Measurements from ENCODE around the gene PRR7. TPM values are rescaled to one million over a fixed set of nuclear protein-coding genes. Genes with fewer than 3 reads are reported as not detected.

The PRR7 gene
- total and polyA plus RNA-seq, 2 experiments from 2014 or later, result 7.6 to 9.7 TPM

- ATAC-seq, result no peak
- peaks cover 91% of the 10 kb centered on the region for H3K36me3 Mint-ChIP-seq (ENCODE audit: low read depth)
- H3K27ac ChIP-seq (ENCODE audit: low read depth), result no peak overlapping the region
- H3K9me2 ChIP-seq (ENCODE audit: insufficient read depth), result no peaks in the 10 kb centered on the region
- peaks cover 41% of the 10 kb centered on the region for H3K36me3 ChIP-seq (ENCODE audit: insufficient read depth)
- H3K4me1 Mint-ChIP-seq, result peaks cover 32% of the 10 kb centered on the region
- TF ChIP-seq ZNF114 (CRISPR knock-in tag; IDR thresholded peaks at IDR 0.05), result no peak
- TF ChIP-seq ZNF462 (CRISPR knock-in tag; IDR thresholded peaks at IDR 0.05), result no peak
- TF ChIP-seq STAT1 (IDR thresholded peaks at IDR 0.05; ENCODE audit: unreplicated experiment), result no peak
- H3F3A ChIP-seq (replicated peaks; ENCODE audit: low read depth), result peaks cover 39% of the 10 kb centered on the region
- H3K4me3 ChIP-seq, result no peak overlapping the region
- peaks cover 24% of the 10 kb centered on the region for H3K27me3 Mint-ChIP-seq (ENCODE audit: insufficient read depth, low read depth, poor library complexity)
- H3K4me3 Mint-ChIP-seq, result no peak overlapping the region
- peaks cover 12% of the 10 kb centered on the region for H3K9me3 Mint-ChIP-seq
- peaks cover 59% of the 10 kb centered on the region for H4K20me1 ChIP-seq (replicated peaks; ENCODE audit: insufficient read depth)
- H3K4me1 ChIP-seq (ENCODE audit: insufficient read depth), result peaks cover 34% of the 10 kb centered on the region
- DNase-seq (ENCODE audit: low spot score), result no peak
- peaks cover 61% of the 10 kb centered on the region for H3K79me2 ChIP-seq (replicated peaks; ENCODE audit: insufficient read depth)
- H2AFZ ChIP-seq, result no peak overlapping the region
- no peaks in the 10 kb centered on the region for H3K27me3 ChIP-seq (ENCODE audit: insufficient read depth)
- no peak overlapping the region for H3K4me2 ChIP-seq
- H3K27ac Mint-ChIP-seq, result 0 out of 2 replicates have a peak overlapping the region, but pooled peaks have one; percentile 48
These were observed 20.8 kb downstream of the PRR7 start for GRCh38 chr5:177467436-177467835.

GRCh38 chr5:177468329-177468684 is 21.7 kb downstream of the PRR7 start:
- ATAC-seq (no peak), DNase-seq (ENCODE audit: low spot score) (no peak)
- H3K79me2 ChIP-seq (replicated peaks; ENCODE audit: insufficient read depth), result peaks cover 60% of the 10 kb centered on the region
- H2AFZ ChIP-seq, result no peak overlapping the region
- peaks cover 50% of the 10 kb centered on the region for H4K20me1 ChIP-seq (replicated peaks; ENCODE audit: insufficient read depth)
- Mint-ChIP-seq H3K9me3 (peaks cover 12% of the 10 kb centered on the region), H3K36me3 (ENCODE audit: low read depth) (peaks cover 82% of the 10 kb centered on the region), H3K4me1 (peaks cover 29% of the 10 kb centered on the region), H3K4me3 (no peak overlapping the region; the same call in 2 of the 3 replicates), H3K27ac (no peak overlapping the region; the same call in 1 of the 2 replicates), H3K27me3 (ENCODE audit: insufficient read depth, low read depth, poor library complexity) (peaks cover 21% of the 10 kb centered on the region)
- H3K4me2 ChIP-seq, result no peak overlapping the region
- H3K27ac ChIP-seq (ENCODE audit: low read depth), result no peak overlapping the region
- H3K36me3 ChIP-seq (ENCODE audit: insufficient read depth), result peaks cover 38% of the 10 kb centered on the region
- H3K4me3 ChIP-seq, result no peak overlapping the region
- H3K4me1 ChIP-seq (ENCODE audit: insufficient read depth), result peaks cover 34% of the 10 kb centered on the region
- H3K9me2 ChIP-seq (ENCODE audit: insufficient read depth), result no peaks in the 10 kb centered on the region
- H3F3A ChIP-seq (replicated peaks; ENCODE audit: low read depth), result peaks cover 37% of the 10 kb centered on the region
- H3K27me3 ChIP-seq (ENCODE audit: insufficient read depth), result no peaks in the 10 kb centered on the region
- no peak for TF ChIP-seq ZNF114 (CRISPR knock-in tag; IDR thresholded peaks at IDR 0.05)
- TF ChIP-seq NANOG (IDR thresholded peaks at IDR 0.05; ENCODE audit: borderline replicate concordance), result no peak
- no peak for TF ChIP-seq EZH2phosphoT487 (IDR thresholded peaks at IDR 0.05; ENCODE audit: unreplicated experiment)
- TF ChIP-seq REST (IDR thresholded peaks at IDR 0.05; ENCODE audit: unreplicated experiment), result no peak

Data from GM23338 (cell line).